HCT116 (cell line): ENCODE results near the gene SPSB1. TPM values are rescaled to one million over a fixed set of nuclear protein-coding genes. Genes with fewer than 3 reads are reported as not detected.

Experiments used
- ATAC-seq: fragments of 200-7000 bp; cut with Tn5 transposase; 2 replicates; pipeline ENCODE4 v1.9.1; 2020; ENCODE audit warnings: mild to moderate bottlenecking, moderate library complexity
- BruUV-seq: library from RNA; stranded (reverse); fragments of 400-500 nt; replicated peaks from 2 replicates; lab custom pipeline; 2021; lab: Mats Ljungman, UMichigan
- CTCF ChIA-PET: fragments of 300-600 bp; sonication (Branson Sonifier 250); formaldehyde crosslinking; loops from one replicate; lab custom pipeline; 2021; ENCODE audit warnings: antibody characterized with exemption; lab: Charles Lee
- POLR2A ChIA-PET: fragments of 300-600, 350-600 bp; sonication (Branson Sonifier 250); formaldehyde crosslinking; loops from one replicate; lab custom pipeline; 2021; ENCODE audit warnings: antibody characterized with exemption; lab: Charles Lee
- RAD21 ChIA-PET, 2 experiments: fragments of 300-600 bp; sonication (Branson Sonifier 250); formaldehyde crosslinking; loops; one replicate each; lab custom pipeline; 2023; ENCODE audit warnings: low total read pairs in 2 of 2; ENCODE audit not compliant: uncharacterized antibody in 2 of 2, unreplicated experiment in 2 of 2, low non-redundant PET in 1 of 2; lab: Charles Lee
- DNase-seq: peaks from one replicate; pipeline ENCODE4 v3.0.0-alpha.2; 2010; ENCODE audit warnings: low read depth, low spot score
- H2AFZ ChIP-seq: fragments of 200-600 bp; shearing (Covaris generic), sonication (generic); 2 replicates; pipeline ENCODE4 v1.6.1; 2017; ENCODE audit warnings: low read depth, mixed run types, mixed read lengths, antibody characterized with exemption, low read length; ENCODE audit not compliant: poor library complexity, severe bottlenecking
- H3K27ac ChIP-seq: 2 replicates; pipeline ENCODE4 v1.5.1; 2012; ENCODE audit warnings: low read depth, low read length
- H3K27me3 ChIP-seq: fragments of 200-600 bp; sonication (generic); 2 replicates; pipeline ENCODE4 v1.6.1; 2016; ENCODE audit warnings: mixed run types, low read length, mixed read lengths; ENCODE audit not compliant: insufficient read depth
- H3K36me3 ChIP-seq, 2 experiments: fragments of 200-500 bp in 1 of 2; fragments of 200-600 bp in 1 of 2; sonication (Bioruptor generic) in 1 of 2; sonication (generic) in 1 of 2; 2 replicates each; pipeline versions ENCODE4 v1.5.1 to v1.6.1; 2014 to 2016; ENCODE audit warnings: low read length in 2 of 2, inconsistent platforms in 1 of 2, mixed read lengths in 1 of 2, mixed run types in 1 of 2; ENCODE audit not compliant: insufficient read depth in 2 of 2, control insufficient read depth in 1 of 2
- H3K4me1 ChIP-seq, 2 experiments: fragments of 200-600 bp in 1 of 2; sonication (generic) in 1 of 2; 2 replicates each; pipeline versions ENCODE4 v1.5.1 to v1.6.1; 2012 to 2017; ENCODE audit warnings: low read length in 2 of 2, inconsistent platforms in 1 of 2, mild to moderate bottlenecking in 1 of 2, mixed read lengths in 1 of 2, mixed run types in 1 of 2, moderate library complexity in 1 of 2; ENCODE audit not compliant: insufficient read depth in 2 of 2, control insufficient read depth in 1 of 2
- H3K4me2 ChIP-seq: fragments of 200-600 bp; sonication (generic); 2 replicates; pipeline ENCODE4 v1.6.1; 2017; ENCODE audit warnings: mixed run types, low read length, mixed read lengths
- H3K4me3 ChIP-seq, 2 experiments: fragments of 200-600 bp in 1 of 2; sonication (generic) in 1 of 2; replicated peaks in 1 of 2; 2 replicates each; pipeline ENCODE4 v1.5.1; 2011 to 2016; ENCODE audit warnings: low read length in 2 of 2, control low read depth in 1 of 2, low read depth in 1 of 2, mild to moderate bottlenecking in 1 of 2, mixed read lengths in 1 of 2, mixed run types in 1 of 2
- H3K79me2 ChIP-seq: fragments of 200-600 bp; sonication (generic); 2 replicates; pipeline ENCODE4 v1.6.1; 2017; ENCODE audit warnings: mild to moderate bottlenecking, mixed run types, low read length, moderate library complexity, mixed read lengths; ENCODE audit not compliant: insufficient read depth
- H3K9ac ChIP-seq: fragments of 200-600 bp; sonication (generic); 2 replicates; pipeline ENCODE4 v1.6.1; 2016; ENCODE audit warnings: low read length, mixed read lengths
- H3K9me2 ChIP-seq: fragments of 200-600 bp; sonication (generic), shearing (Covaris generic); 2 replicates; pipeline ENCODE4 v1.6.1; 2017; ENCODE audit warnings: mixed run types, mild to moderate bottlenecking, moderate library complexity; ENCODE audit not compliant: insufficient read depth
- H3K9me3 ChIP-seq, 2 experiments: fragments of 200-500 bp in 1 of 2; fragments of 200-600 bp in 1 of 2; sonication (Bioruptor generic) in 1 of 2; sonication (generic) in 1 of 2; 2 replicates each; pipeline ENCODE4 v1.6.1; 2014 to 2017; ENCODE audit warnings: low read length in 2 of 2, mixed read lengths in 2 of 2, inconsistent platforms in 1 of 2, low read depth in 1 of 2, mild to moderate bottlenecking in 1 of 2, mixed run types in 1 of 2, moderate library complexity in 1 of 2; ENCODE audit not compliant: control insufficient read depth in 1 of 2, insufficient read depth in 1 of 2
- H4K20me1 ChIP-seq: fragments of 200-600 bp; sonication (generic), shearing (Covaris generic); 2 replicates; pipeline ENCODE4 v1.6.1; 2017; ENCODE audit warnings: mixed run types, mild to moderate bottlenecking, moderate library complexity; ENCODE audit not compliant: insufficient read depth
- EGR1 ChIP-seq: IDR thresholded peaks from 2 replicates; pipeline ENCODE4 v1.6.1; 2012; ENCODE audit warnings: low read depth
- ELF1 ChIP-seq: IDR thresholded peaks from 2 replicates; pipeline ENCODE4 v1.6.1; 2012; ENCODE audit warnings: low read depth, borderline replicate concordance
- FOSL1 ChIP-seq: IDR thresholded peaks from 2 replicates; pipeline ENCODE4 v1.6.1; 2012; ENCODE audit warnings: low read depth
- JUND ChIP-seq: IDR thresholded peaks from 2 replicates; pipeline ENCODE4 v1.6.1; 2012
- MAX ChIP-seq: IDR thresholded peaks from 2 replicates; pipeline ENCODE4 v1.6.1; 2012
- POLR2A ChIP-seq: IDR thresholded peaks from 2 replicates; pipeline ENCODE4 v1.7.0; 2011; ENCODE audit warnings: borderline replicate concordance; ENCODE audit not compliant: insufficient read depth, insufficient read length; ENCODE audit errors: extremely low read depth
- POLR2AphosphoS5 ChIP-seq: IDR thresholded peaks from 2 replicates; pipeline ENCODE4 v1.6.1; 2011; ENCODE audit warnings: mild to moderate bottlenecking, low read depth, low read length, moderate library complexity
- RAD21 ChIP-seq: IDR thresholded peaks from 2 replicates; pipeline ENCODE4 v1.6.1; 2012; ENCODE audit warnings: low read depth, mild to moderate bottlenecking
- REST ChIP-seq: IDR thresholded peaks from 2 replicates; pipeline ENCODE4 v1.6.1; 2012; ENCODE audit warnings: low read depth
- SIN3A ChIP-seq: IDR thresholded peaks from 2 replicates; pipeline ENCODE4 v1.6.1; 2012; ENCODE audit warnings: low read depth
- SP1 ChIP-seq: IDR thresholded peaks from 2 replicates; pipeline ENCODE4 v1.6.1; 2012; ENCODE audit warnings: low read depth
- TCF7L2 ChIP-seq: IDR thresholded peaks from 2 replicates; pipeline ENCODE4 v1.7.0; 2011; ENCODE audit warnings: borderline replicate concordance, inconsistent platforms; ENCODE audit not compliant: insufficient read depth, insufficient read length; ENCODE audit errors: extremely low read depth
- ZFX ChIP-seq: fragments of 450-650 bp; IDR thresholded peaks from 2 replicates; pipeline ENCODE4 v1.6.1; 2017
- ZNF274 ChIP-seq: fragments of 200-500 bp; sonication (Bioruptor generic); IDR thresholded peaks from 2 replicates; pipeline ENCODE4 v1.6.1; 2014; ENCODE audit warnings: mild to moderate bottlenecking, low read depth, low read length, inconsistent platforms
- intact Hi-C: fragments of 100-400 bp; cut with micrococcal nuclease; formaldehyde crosslinking; loops from 2 replicates; pipeline ENCODE4 v1.10.0; 2022
- total RNA-seq: library from RNA; stranded (reverse); gene quantifications from one replicate; pipeline ENCODE4 v1.2.1, GENCODE V29; 2021; ENCODE audit not compliant: unreplicated experiment
- TF ChIP-seq, protein P1 (sequence below): IDR thresholded peaks from 2 replicates; pipeline ENCODE4 v1.6.1; 2011; ENCODE audit warnings: mild to moderate bottlenecking, low read length, moderate library complexity; ENCODE audit not compliant: insufficient replicate concordance; ENCODE audit errors: extremely low read depth

SPSB1 gene
- total RNA-seq, 1 experiment from 2014 or later, result 10.8 TPM

DNA sequence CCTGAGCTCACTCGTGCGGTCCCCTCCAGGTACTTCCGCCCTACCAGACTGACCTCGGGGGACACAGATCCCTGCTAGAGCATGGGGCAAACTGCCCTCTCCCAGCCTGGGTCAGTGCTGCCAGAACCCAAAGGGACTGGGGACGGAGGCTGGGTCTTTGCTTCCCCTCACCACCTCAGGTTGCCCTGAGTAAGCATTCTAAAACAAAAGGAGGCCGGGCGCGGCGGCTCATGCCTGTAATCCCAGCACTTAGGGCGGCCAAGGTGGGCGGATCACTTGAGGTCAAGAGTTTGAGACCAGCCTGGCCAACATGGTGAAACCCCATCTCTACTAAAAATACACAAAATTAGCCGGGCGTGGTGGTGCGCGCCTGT lies 108.4 kb downstream of the SPSB1 start:
- H2AFZ ChIP-seq, result no peak overlapping the region
- no peaks in the 10 kb centered on the region for H3K79me2 ChIP-seq
- peak overlapping the region; percentile 56 for H3K4me2 ChIP-seq
- peaks cover 15 to 39% of the 10 kb centered on the region in 2 experiments; a peak in 3 of 4 replicates for H3K4me1 ChIP-seq
- H3K9ac ChIP-seq, result no peak overlapping the region
- H3K9me3 ChIP-seq, result no peaks in the 10 kb centered on the region
- no peaks in the 10 kb centered on the region for H3K9me2 ChIP-seq
- H3K27me3 ChIP-seq, result no peaks in the 10 kb centered on the region
- POLR2A ChIA-PET, result no interaction called here
- CTCF ChIA-PET, result no interaction called here
- intact Hi-C loops, result no loop called here
- RAD21 ChIA-PET, result interaction anchor here in 1 of 2 experiments (1.4 kb wide), 1 partner anchor 12 kb away, joined by 4 read pairs; no protein-coding TSS in a partner anchor
- no TSS peak for BruUV-seq
- H3K36me3 ChIP-seq, result no peaks in the 10 kb centered on the region
- H3K27ac ChIP-seq, result peak overlapping the region; percentile 46; the same call in 1 of the 2 replicates
- no peaks in the 10 kb centered on the region for H4K20me1 ChIP-seq
- no peak for ATAC-seq
- no peak overlapping the region for H3K4me3 ChIP-seq
- no peak for TF ChIP-seq SP1
- DNase-seq, result no peak

DNA sequence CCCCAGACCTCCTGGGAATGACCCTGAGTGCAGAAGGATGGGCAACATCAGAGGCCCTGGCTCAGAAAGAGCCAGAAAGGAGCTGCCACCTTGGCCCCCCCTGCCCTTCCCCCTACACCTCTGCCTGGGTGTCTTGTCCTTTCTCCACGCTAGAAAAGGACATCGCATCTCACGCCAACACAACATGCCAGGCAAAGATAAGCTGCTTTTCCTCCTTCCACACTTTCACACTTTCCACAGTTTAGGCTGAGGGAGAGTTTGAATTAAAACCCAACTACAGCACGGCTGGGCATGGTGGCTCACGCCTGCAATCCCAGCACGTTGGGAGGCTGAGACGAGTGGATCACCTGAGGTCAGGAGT lies 109.5 kb downstream of the SPSB1 start:
- ChIA-PET RAD21 (no interaction called here), POLR2A (no interaction called here), CTCF (no interaction called here)
- intact Hi-C loops, result no loop called here
- BruUV-seq, result no TSS peak
- no peaks in the 10 kb centered on the region for H3K36me3 ChIP-seq
- H2AFZ ChIP-seq, result no peak overlapping the region
- no peaks in the 10 kb centered on the region for H3K79me2 ChIP-seq
- H3K4me3 ChIP-seq, result no peak overlapping the region
- no peaks in the 10 kb centered on the region for H3K9me3 ChIP-seq
- ATAC-seq (no peak), DNase-seq (no peak)
- H3K9me2 ChIP-seq, result no peaks in the 10 kb centered on the region
- no peaks in the 10 kb centered on the region for H3K27me3 ChIP-seq
- no peak overlapping the region for H3K4me2 ChIP-seq
- no peaks in the 10 kb centered on the region for H4K20me1 ChIP-seq
- TF ChIP-seq FOSL1, result no peak
- no peak for TF ChIP-seq POLR2A
- TF ChIP-seq TCF7L2, result no peak
- no peak for TF ChIP-seq RAD21
- TF ChIP-seq ELF1, result no peak
- TF ChIP-seq REST, result no peak
- no peak for TF ChIP-seq JUND
- TF ChIP-seq POLR2AphosphoS5, result no peak
- TF ChIP-seq EGR1, result no peak
- TF ChIP-seq, protein P1, sequence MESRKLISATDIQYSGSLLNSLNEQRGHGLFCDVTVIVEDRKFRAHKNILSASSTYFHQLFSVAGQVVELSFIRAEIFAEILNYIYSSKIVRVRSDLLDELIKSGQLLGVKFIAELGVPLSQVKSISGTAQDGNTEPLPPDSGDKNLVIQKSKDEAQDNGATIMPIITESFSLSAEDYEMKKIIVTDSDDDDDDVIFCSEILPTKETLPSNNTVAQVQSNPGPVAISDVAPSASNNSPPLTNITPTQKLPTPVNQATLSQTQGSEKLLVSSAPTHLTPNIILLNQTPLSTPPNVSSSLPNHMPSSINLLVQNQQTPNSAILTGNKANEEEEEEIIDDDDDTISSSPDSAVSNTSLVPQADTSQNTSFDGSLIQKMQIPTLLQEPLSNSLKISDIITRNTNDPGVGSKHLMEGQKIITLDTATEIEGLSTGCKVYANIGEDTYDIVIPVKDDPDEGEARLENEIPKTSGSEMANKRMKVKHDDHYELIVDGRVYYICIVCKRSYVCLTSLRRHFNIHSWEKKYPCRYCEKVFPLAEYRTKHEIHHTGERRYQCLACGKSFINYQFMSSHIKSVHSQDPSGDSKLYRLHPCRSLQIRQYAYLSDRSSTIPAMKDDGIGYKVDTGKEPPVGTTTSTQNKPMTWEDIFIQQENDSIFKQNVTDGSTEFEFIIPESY, result no peak
- TF ChIP-seq ZFX, result no peak
- no peak for TF ChIP-seq SIN3A
- no peak for TF ChIP-seq MAX
- TF ChIP-seq ZNF274, result no peak
- H3K4me1 ChIP-seq, result peaks cover 15 to 39% of the 10 kb centered on the region in 2 experiments; a peak in 3 of 4 replicates
- H3K9ac ChIP-seq, result no peak overlapping the region
- H3K27ac ChIP-seq, result no peak overlapping the region
